ENCODE data around the gene TLL2.

Gene TLL2

GRCh38 chr10:96360766-96361165 lies 153.0 kb downstream of the TLL2 start:
- Histone ChIP-seq H3K27me3 (ENCODE audit: control insufficient read depth, insufficient read depth, low read length) (no peaks in the 10 kb centered on the region), H3K9me3 (ENCODE audit: control insufficient read depth, insufficient read depth, low read length) (no peaks in the 10 kb centered on the region), H3K4me3 (ENCODE audit: low read depth, low read length) (no peak overlapping the region), H3K9ac (ENCODE audit: low read depth, low read length) (no peak overlapping the region), H3K4me1 (ENCODE audit: control insufficient read depth, insufficient read depth, low read length) (no peaks in the 10 kb centered on the region), H3K36me3 (ENCODE audit: control insufficient read depth, insufficient read depth, low read length) (no peaks in the 10 kb centered on the region)

GRCh38 chr10:96360331-96360730 lies 153.4 kb downstream of the TLL2 start:
- Histone ChIP-seq H3K27me3 (ENCODE audit: control insufficient read depth, insufficient read depth, low read length) (no peaks in the 10 kb centered on the region), H3K4me1 (ENCODE audit: control insufficient read depth, insufficient read depth, low read length) (no peaks in the 10 kb centered on the region), H3K4me3 (ENCODE audit: low read depth, low read length) (no peak overlapping the region), H3K9ac (ENCODE audit: low read depth, low read length) (no peak overlapping the region), H3K9me3 (ENCODE audit: control insufficient read depth, insufficient read depth, low read length) (no peaks in the 10 kb centered on the region), H3K36me3 (ENCODE audit: control insufficient read depth, insufficient read depth, low read length) (no peaks in the 10 kb centered on the region)

- Histone ChIP-seq H3K4me1 (ENCODE audit: control insufficient read depth, insufficient read depth, low read length) (no peaks in the 10 kb centered on the region), H3K27me3 (ENCODE audit: control insufficient read depth, insufficient read depth, low read length) (no peaks in the 10 kb centered on the region), H3K9ac (ENCODE audit: low read depth, low read length) (no peak overlapping the region), H3K36me3 (ENCODE audit: control insufficient read depth, insufficient read depth, low read length) (no peaks in the 10 kb centered on the region), H3K9me3 (ENCODE audit: control insufficient read depth, insufficient read depth, low read length) (no peaks in the 10 kb centered on the region), H3K4me3 (ENCODE audit: low read depth, low read length) (no peak overlapping the region)
These were observed 154.1 kb downstream of the TLL2 start for GRCh38 chr10:96359616-96360015.

GRCh38 chr10:96358851-96359540 lies 154.7 kb downstream of the TLL2 start, which contains the start of gene OPALIN:
TSS of gene OPALIN (minus strand) at chr10:96359002. CDS start at chr10:96358896, 106 bp downstream.
- no peaks in the 10 kb centered on the region for H3K36me3 ChIP-seq (ENCODE audit: control insufficient read depth, insufficient read depth, low read length)
- no peaks in the 10 kb centered on the region for H3K27me3 ChIP-seq (ENCODE audit: control insufficient read depth, insufficient read depth, low read length)
- no peaks in the 10 kb centered on the region for H3K9me3 ChIP-seq (ENCODE audit: control insufficient read depth, insufficient read depth, low read length)
- H3K4me3 ChIP-seq (ENCODE audit: low read depth, low read length): no peak within 1 kb of the TSS
- no peak within 1 kb of the TSS for H3K9ac ChIP-seq (ENCODE audit: low read depth, low read length)
- H3K4me1 ChIP-seq (ENCODE audit: control insufficient read depth, insufficient read depth, low read length): no peaks in the 10 kb centered on the region

GRCh38 chr10:96357038-96357620 lies 156.6 kb downstream of the TLL2 start:
- no peaks in the 10 kb centered on the region for H3K4me1 ChIP-seq (ENCODE audit: control insufficient read depth, insufficient read depth, low read length)
- no peak overlapping the region for H3K4me3 ChIP-seq (ENCODE audit: low read depth, low read length)
- H3K9me3 ChIP-seq (ENCODE audit: control insufficient read depth, insufficient read depth, low read length): no peaks in the 10 kb centered on the region
- no peak overlapping the region for H3K9ac ChIP-seq (ENCODE audit: low read depth, low read length)
- no peaks in the 10 kb centered on the region for H3K27me3 ChIP-seq (ENCODE audit: control insufficient read depth, insufficient read depth, low read length)
- H3K36me3 ChIP-seq (ENCODE audit: control insufficient read depth, insufficient read depth, low read length): no peaks in the 10 kb centered on the region

GRCh38 chr10:96352582-96352981 lies 161.1 kb downstream of the TLL2 start:
- no peaks in the 10 kb centered on the region for H3K27me3 ChIP-seq (ENCODE audit: control insufficient read depth, insufficient read depth, low read length)
- H3K9me3 ChIP-seq (ENCODE audit: control insufficient read depth, insufficient read depth, low read length): no peaks in the 10 kb centered on the region
- no peak overlapping the region for H3K9ac ChIP-seq (ENCODE audit: low read depth, low read length)
- H3K4me1 ChIP-seq (ENCODE audit: control insufficient read depth, insufficient read depth, low read length): no peaks in the 10 kb centered on the region
- no peak overlapping the region for H3K4me3 ChIP-seq (ENCODE audit: low read depth, low read length)
- no peaks in the 10 kb centered on the region for H3K36me3 ChIP-seq (ENCODE audit: control insufficient read depth, insufficient read depth, low read length)

- Histone ChIP-seq H3K9me3 (ENCODE audit: control insufficient read depth, insufficient read depth, low read length) (no peaks in the 10 kb centered on the region), H3K9ac (ENCODE audit: low read depth, low read length) (no peak overlapping the region), H3K27me3 (ENCODE audit: control insufficient read depth, insufficient read depth, low read length) (no peaks in the 10 kb centered on the region), H3K4me3 (ENCODE audit: low read depth, low read length) (no peak overlapping the region), H3K36me3 (ENCODE audit: control insufficient read depth, insufficient read depth, low read length) (no peaks in the 10 kb centered on the region), H3K4me1 (ENCODE audit: control insufficient read depth, insufficient read depth, low read length) (no peaks in the 10 kb centered on the region)
These were observed 161.7 kb downstream of the TLL2 start for GRCh38 chr10:96352027-96352426.

- H3K9ac ChIP-seq (ENCODE audit: low read depth, low read length): no peak overlapping the region
- H3K4me1 ChIP-seq (ENCODE audit: control insufficient read depth, insufficient read depth, low read length): peaks cover 12% of the 10 kb centered on the region
- no peak overlapping the region for H3K4me3 ChIP-seq (ENCODE audit: low read depth, low read length)
- H3K36me3 ChIP-seq (ENCODE audit: control insufficient read depth, insufficient read depth, low read length): no peaks in the 10 kb centered on the region
- H3K9me3 ChIP-seq (ENCODE audit: control insufficient read depth, insufficient read depth, low read length): no peaks in the 10 kb centered on the region
- no peaks in the 10 kb centered on the region for H3K27me3 ChIP-seq (ENCODE audit: control insufficient read depth, insufficient read depth, low read length)
These were observed 167.4 kb downstream of the TLL2 start for GRCh38 chr10:96346295-96346694.

GRCh38 chr10:96345222-96345621 lies 168.5 kb downstream of the TLL2 start:
- no peak overlapping the region for H3K9ac ChIP-seq (ENCODE audit: low read depth, low read length)
- peaks cover 20% of the 10 kb centered on the region for H3K4me1 ChIP-seq (ENCODE audit: control insufficient read depth, insufficient read depth, low read length)
- no peaks in the 10 kb centered on the region for H3K36me3 ChIP-seq (ENCODE audit: control insufficient read depth, insufficient read depth, low read length)
- no peak overlapping the region for H3K4me3 ChIP-seq (ENCODE audit: low read depth, low read length)
- H3K27me3 ChIP-seq (ENCODE audit: control insufficient read depth, insufficient read depth, low read length): no peaks in the 10 kb centered on the region
- no peaks in the 10 kb centered on the region for H3K9me3 ChIP-seq (ENCODE audit: control insufficient read depth, insufficient read depth, low read length)

- Histone ChIP-seq H3K4me3 (ENCODE audit: low read depth, low read length) (no peak overlapping the region), H3K9ac (ENCODE audit: low read depth, low read length) (no peak overlapping the region), H3K36me3 (ENCODE audit: control insufficient read depth, insufficient read depth, low read length) (no peaks in the 10 kb centered on the region), H3K27me3 (ENCODE audit: control insufficient read depth, insufficient read depth, low read length) (no peaks in the 10 kb centered on the region), H3K4me1 (ENCODE audit: control insufficient read depth, insufficient read depth, low read length) (peaks cover 20% of the 10 kb centered on the region), H3K9me3 (ENCODE audit: control insufficient read depth, insufficient read depth, low read length) (no peaks in the 10 kb centered on the region)
These were observed 169.5 kb downstream of the TLL2 start for GRCh38 chr10:96344178-96344577.

GRCh38 chr10:96342402-96342801 lies 171.3 kb downstream of the TLL2 start:
- H3K9me3 ChIP-seq (ENCODE audit: control insufficient read depth, insufficient read depth, low read length): no peaks in the 10 kb centered on the region
- H3K27me3 ChIP-seq (ENCODE audit: control insufficient read depth, insufficient read depth, low read length): no peaks in the 10 kb centered on the region
- peaks cover 20% of the 10 kb centered on the region for H3K4me1 ChIP-seq (ENCODE audit: control insufficient read depth, insufficient read depth, low read length)
- H3K4me3 ChIP-seq (ENCODE audit: low read depth, low read length): no peak overlapping the region
- no peaks in the 10 kb centered on the region for H3K36me3 ChIP-seq (ENCODE audit: control insufficient read depth, insufficient read depth, low read length)
- no peak overlapping the region for H3K9ac ChIP-seq (ENCODE audit: low read depth, low read length)

Data from iPS-15b (cell line).